SK-N-MC (cell line): ENCODE measurements around the gene TPGS1.

Source experiments
- EZH2 ChIP-seq: fragments of 200-600 bp; sonication (generic); IDR thresholded peaks from one replicate; pipeline ENCODE4 v1.6.1; 2017; ENCODE audit warnings: antibody characterized with exemption
- POLR2AphosphoS5 ChIP-seq: IDR thresholded peaks from 2 replicates; pipeline ENCODE4 v1.6.1; 2012; ENCODE audit warnings: mild to moderate bottlenecking, low read depth, low read length, borderline replicate concordance

DNA sequence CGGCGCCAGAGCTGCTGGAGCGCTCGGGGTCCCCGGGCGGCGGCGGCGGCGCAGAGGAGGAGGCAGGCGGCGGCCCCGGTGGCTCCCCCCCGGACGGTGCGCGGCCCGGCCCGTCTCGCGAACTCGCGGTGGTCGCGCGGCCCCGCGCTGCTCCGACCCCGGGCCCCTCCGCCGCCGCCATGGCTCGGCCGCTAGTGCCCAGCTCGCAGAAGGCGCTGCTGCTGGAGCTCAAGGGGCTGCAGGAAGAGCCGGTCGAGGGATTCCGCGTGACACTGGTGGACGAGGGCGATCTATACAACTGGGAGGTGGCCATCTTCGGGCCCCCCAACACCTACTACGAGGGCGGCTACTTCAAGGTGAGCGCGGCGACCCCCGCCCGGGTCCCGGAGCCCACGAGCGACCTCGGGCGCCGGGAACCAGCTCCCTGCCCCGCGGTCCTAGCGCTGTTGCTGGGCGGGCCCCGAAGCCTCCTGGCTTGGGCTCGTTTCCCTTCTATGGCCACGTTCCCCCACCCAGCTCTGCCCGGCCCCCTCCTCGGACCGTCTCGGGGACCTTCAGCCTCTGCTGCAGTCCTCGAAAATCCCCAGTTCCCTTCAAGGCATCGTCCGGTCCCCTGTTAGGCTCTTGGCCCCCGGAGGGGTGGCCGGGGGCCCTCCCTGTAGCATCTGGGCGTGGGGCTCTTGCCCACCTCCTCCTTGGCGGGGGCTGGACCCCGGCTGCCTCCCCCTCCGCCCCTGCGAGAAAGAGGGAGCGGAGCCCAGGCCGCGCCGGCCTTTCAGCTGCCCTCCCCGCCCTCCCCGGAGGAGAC, 24.7 kb downstream of the TPGS1 start, which contains the start of gene CDC34:
- no peak for TF ChIP-seq EZH2
- TF ChIP-seq POLR2AphosphoS5, result no peak
